SK-N-SH (cell line): ENCODE data around the gene SSNA1. TPM values are rescaled to one million over a fixed set of nuclear protein-coding genes. Genes with fewer than 3 reads are reported as not detected.

Experiments used
- EZH2phosphoT487 ChIP-seq: fragments of 200-600 bp; sonication (generic); IDR thresholded peaks from 2 replicates; pipeline ENCODE4 v1.6.1; 2017; ENCODE audit warnings: low read depth, mixed run types, mild to moderate bottlenecking, antibody characterized with exemption, moderate library complexity, borderline replicate concordance
- FOXM1 ChIP-seq: IDR thresholded peaks from 2 replicates; pipeline ENCODE4 v1.4.0; 2012; ENCODE audit warnings: low read depth, mild to moderate bottlenecking
- JUND ChIP-seq: IDR thresholded peaks from 2 replicates; pipeline ENCODE4 v1.4.0; 2012
- MEF2A ChIP-seq: IDR thresholded peaks from 2 replicates; pipeline ENCODE4 v1.4.0; 2012; ENCODE audit warnings: low read depth, borderline replicate concordance
- NFIC ChIP-seq: IDR thresholded peaks from 2 replicates; pipeline ENCODE4 v1.4.0; 2012; ENCODE audit warnings: borderline replicate concordance
- NRF1 ChIP-seq: IDR thresholded peaks from 2 replicates; pipeline ENCODE4 v1.6.1; 2012; ENCODE audit warnings: low read depth, mild to moderate bottlenecking, low read length
- POLR2AphosphoS5 ChIP-seq: IDR thresholded peaks from 2 replicates; pipeline ENCODE4 v1.6.1; 2012; ENCODE audit warnings: low read depth, low read length
- SIN3A ChIP-seq: IDR thresholded peaks from 2 replicates; pipeline ENCODE4 v1.6.1; 2012; ENCODE audit warnings: low read depth, mild to moderate bottlenecking, low read length, moderate library complexity, borderline replicate concordance
- TAF1 ChIP-seq: IDR thresholded peaks from 2 replicates; pipeline ENCODE4 v1.6.1; 2012; ENCODE audit warnings: low read depth, mild to moderate bottlenecking, low read length, moderate library complexity, borderline replicate concordance
- YY1 ChIP-seq: IDR thresholded peaks from 2 replicates; pipeline ENCODE4 v1.4.0; 2012; ENCODE audit warnings: low read depth, mild to moderate bottlenecking
- polyA plus RNA-seq, 3 experiments: library from polyadenylated mRNA; depleted of rRNA; stranded (reverse); fragments of >200 nt; gene quantifications; 2 replicates each; pipeline ENCODE4 v1.2.3, GENCODE V29; 2012
- TF ChIP-seq, protein P1 (sequence below): IDR thresholded peaks from 2 replicates; pipeline ENCODE4 v1.6.1; 2012; ENCODE audit warnings: mild to moderate bottlenecking, low read depth, low read length, moderate library complexity
- TF ChIP-seq, protein P2 (sequence below): IDR thresholded peaks from 2 replicates; pipeline ENCODE4; 2012
- TF ChIP-seq, protein P3 (sequence below): IDR thresholded peaks from 2 replicates; pipeline ENCODE4 v1.4.0; 2012; ENCODE audit warnings: low read depth, borderline replicate concordance
- TF ChIP-seq, protein P4 (sequence below): fragments of 150-350 bp; IDR thresholded peaks from 2 replicates; pipeline ENCODE4 v1.6.1; 2016; ENCODE audit warnings: mild to moderate bottlenecking, low read depth, low read length
- TF ChIP-seq, protein P5 (sequence below): fragments of 150-350 bp; IDR thresholded peaks from 2 replicates; pipeline ENCODE4 v1.6.1; 2017; ENCODE audit warnings: antibody characterized with exemption, low read length, low read depth, borderline replicate concordance

The SSNA1 gene
- polyA plus RNA-seq, 1 of the 3 experiments (the other 2 are of a cell fraction), result 124 TPM

DNA sequence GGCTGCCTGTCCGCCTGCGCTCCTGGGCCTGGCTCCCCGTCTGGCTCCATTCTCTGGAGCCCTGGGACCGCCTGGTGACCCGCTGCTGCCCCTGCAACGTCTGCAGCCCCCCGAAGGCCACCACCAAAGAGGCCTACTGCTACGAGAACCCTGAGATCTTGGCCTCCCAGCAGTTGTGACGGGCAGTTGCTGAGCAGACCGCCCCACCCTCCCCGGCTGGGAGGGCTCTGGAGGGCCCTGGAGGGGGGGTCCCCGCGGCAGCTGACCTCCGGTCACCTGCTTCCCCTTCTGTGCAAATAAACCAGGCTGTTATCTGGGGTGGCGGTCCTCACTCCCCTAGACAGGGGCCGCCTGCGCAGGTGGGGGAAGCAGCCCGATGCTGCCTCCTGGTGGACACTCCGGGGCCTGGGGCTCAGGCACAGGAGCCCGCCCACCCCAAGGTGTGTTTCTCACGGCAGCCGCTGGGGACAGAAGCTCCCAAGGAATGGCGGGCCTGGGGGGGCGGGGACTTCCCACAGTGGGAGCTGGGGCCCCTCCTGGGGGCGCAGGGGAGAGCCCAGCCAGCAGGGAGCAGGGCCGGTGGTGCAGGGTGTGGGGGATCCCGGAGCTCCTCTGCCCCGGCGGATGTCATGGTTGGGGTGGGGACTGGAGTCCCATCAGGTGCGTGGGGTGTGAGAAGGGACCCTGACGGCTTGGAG, 47.9 kb downstream of the SSNA1 start (continued):
- TF ChIP-seq, protein P1, sequence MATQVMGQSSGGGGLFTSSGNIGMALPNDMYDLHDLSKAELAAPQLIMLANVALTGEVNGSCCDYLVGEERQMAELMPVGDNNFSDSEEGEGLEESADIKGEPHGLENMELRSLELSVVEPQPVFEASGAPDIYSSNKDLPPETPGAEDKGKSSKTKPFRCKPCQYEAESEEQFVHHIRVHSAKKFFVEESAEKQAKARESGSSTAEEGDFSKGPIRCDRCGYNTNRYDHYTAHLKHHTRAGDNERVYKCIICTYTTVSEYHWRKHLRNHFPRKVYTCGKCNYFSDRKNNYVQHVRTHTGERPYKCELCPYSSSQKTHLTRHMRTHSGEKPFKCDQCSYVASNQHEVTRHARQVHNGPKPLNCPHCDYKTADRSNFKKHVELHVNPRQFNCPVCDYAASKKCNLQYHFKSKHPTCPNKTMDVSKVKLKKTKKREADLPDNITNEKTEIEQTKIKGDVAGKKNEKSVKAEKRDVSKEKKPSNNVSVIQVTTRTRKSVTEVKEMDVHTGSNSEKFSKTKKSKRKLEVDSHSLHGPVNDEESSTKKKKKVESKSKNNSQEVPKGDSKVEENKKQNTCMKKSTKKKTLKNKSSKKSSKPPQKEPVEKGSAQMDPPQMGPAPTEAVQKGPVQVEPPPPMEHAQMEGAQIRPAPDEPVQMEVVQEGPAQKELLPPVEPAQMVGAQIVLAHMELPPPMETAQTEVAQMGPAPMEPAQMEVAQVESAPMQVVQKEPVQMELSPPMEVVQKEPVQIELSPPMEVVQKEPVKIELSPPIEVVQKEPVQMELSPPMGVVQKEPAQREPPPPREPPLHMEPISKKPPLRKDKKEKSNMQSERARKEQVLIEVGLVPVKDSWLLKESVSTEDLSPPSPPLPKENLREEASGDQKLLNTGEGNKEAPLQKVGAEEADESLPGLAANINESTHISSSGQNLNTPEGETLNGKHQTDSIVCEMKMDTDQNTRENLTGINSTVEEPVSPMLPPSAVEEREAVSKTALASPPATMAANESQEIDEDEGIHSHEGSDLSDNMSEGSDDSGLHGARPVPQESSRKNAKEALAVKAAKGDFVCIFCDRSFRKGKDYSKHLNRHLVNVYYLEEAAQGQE, result no peak
- TF ChIP-seq NRF1 (peak; percentile 62), YY1 (peak; percentile 64; the same call in 1 of the 2 replicates), TAF1 (no peak), EZH2phosphoT487 (no peak), SIN3A (0 out of 2 replicates have a peak, but pooled peaks have one; percentile 51), NFIC (no peak), FOXM1 (no peak), POLR2AphosphoS5 (peak; percentile 34; the same call in 1 of the 2 replicates), MEF2A (no peak), JUND (no peak)
- TF ChIP-seq, protein P2, sequence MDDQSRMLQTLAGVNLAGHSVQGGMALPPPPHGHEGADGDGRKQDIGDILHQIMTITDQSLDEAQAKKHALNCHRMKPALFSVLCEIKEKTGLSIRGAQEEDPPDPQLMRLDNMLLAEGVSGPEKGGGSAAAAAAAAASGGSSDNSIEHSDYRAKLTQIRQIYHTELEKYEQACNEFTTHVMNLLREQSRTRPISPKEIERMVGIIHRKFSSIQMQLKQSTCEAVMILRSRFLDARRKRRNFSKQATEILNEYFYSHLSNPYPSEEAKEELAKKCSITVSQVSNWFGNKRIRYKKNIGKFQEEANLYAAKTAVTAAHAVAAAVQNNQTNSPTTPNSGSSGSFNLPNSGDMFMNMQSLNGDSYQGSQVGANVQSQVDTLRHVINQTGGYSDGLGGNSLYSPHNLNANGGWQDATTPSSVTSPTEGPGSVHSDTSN, result no peak
- TF ChIP-seq, protein P3, sequence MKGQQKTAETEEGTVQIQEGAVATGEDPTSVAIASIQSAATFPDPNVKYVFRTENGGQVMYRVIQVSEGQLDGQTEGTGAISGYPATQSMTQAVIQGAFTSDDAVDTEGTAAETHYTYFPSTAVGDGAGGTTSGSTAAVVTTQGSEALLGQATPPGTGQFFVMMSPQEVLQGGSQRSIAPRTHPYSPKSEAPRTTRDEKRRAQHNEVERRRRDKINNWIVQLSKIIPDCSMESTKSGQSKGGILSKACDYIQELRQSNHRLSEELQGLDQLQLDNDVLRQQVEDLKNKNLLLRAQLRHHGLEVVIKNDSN, result no peak
- TF ChIP-seq, protein P4, sequence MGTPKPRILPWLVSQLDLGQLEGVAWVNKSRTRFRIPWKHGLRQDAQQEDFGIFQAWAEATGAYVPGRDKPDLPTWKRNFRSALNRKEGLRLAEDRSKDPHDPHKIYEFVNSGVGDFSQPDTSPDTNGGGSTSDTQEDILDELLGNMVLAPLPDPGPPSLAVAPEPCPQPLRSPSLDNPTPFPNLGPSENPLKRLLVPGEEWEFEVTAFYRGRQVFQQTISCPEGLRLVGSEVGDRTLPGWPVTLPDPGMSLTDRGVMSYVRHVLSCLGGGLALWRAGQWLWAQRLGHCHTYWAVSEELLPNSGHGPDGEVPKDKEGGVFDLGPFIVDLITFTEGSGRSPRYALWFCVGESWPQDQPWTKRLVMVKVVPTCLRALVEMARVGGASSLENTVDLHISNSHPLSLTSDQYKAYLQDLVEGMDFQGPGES, result no peak
- TF ChIP-seq, protein P5, sequence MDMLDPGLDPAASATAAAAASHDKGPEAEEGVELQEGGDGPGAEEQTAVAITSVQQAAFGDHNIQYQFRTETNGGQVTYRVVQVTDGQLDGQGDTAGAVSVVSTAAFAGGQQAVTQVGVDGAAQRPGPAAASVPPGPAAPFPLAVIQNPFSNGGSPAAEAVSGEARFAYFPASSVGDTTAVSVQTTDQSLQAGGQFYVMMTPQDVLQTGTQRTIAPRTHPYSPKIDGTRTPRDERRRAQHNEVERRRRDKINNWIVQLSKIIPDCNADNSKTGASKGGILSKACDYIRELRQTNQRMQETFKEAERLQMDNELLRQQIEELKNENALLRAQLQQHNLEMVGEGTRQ, result no peak
